Activated naive CD4-positive, alpha-beta T cell treated with anti-CD3 and anti-CD28 coated beads, Interleukin-2, amount 50 U/mL, for 24 hours (primary cell): ENCODE data around the gene CLCNKB.

ENCODE experiments used
- H3K27ac Mint-ChIP-seq: one replicate; pipeline ENCODE4 v1.8.0; 2021; ENCODE audit warnings: mild to moderate bottlenecking, mixed read lengths
- H3K27me3 Mint-ChIP-seq: one replicate; pipeline ENCODE4 v1.8.0; 2021; ENCODE audit warnings: mixed read lengths
- H3K36me3 Mint-ChIP-seq: one replicate; pipeline ENCODE4 v1.8.0; 2021; ENCODE audit warnings: mixed read lengths
- H3K4me1 Mint-ChIP-seq: one replicate; pipeline ENCODE4 v1.8.0; 2021; ENCODE audit warnings: mixed read lengths
- H3K4me3 Mint-ChIP-seq: one replicate; pipeline ENCODE4 v1.8.0; 2021; ENCODE audit warnings: mild to moderate bottlenecking, mixed read lengths
- H3K9me3 Mint-ChIP-seq: one replicate; pipeline ENCODE4 v1.8.0; 2021; ENCODE audit warnings: mixed read lengths

Gene CLCNKB

GRCh38 chr1:16087733-16088132 is 44.2 kb downstream of the CLCNKB start:
- H3K4me1 Mint-ChIP-seq: no peaks in the 10 kb centered on the region
- no peaks in the 10 kb centered on the region for H3K27me3 Mint-ChIP-seq
- no peaks in the 10 kb centered on the region for H3K9me3 Mint-ChIP-seq
- H3K27ac Mint-ChIP-seq: no peak overlapping the region
- no peaks in the 10 kb centered on the region for H3K36me3 Mint-ChIP-seq
- H3K4me3 Mint-ChIP-seq: no peak overlapping the region

GRCh38 chr1:16088351-16088911 is 44.8 kb downstream of the CLCNKB start:
- no peak overlapping the region for H3K4me3 Mint-ChIP-seq
- no peaks in the 10 kb centered on the region for H3K4me1 Mint-ChIP-seq
- no peaks in the 10 kb centered on the region for H3K36me3 Mint-ChIP-seq
- H3K27ac Mint-ChIP-seq: no peak overlapping the region
- H3K9me3 Mint-ChIP-seq: no peaks in the 10 kb centered on the region
- H3K27me3 Mint-ChIP-seq: no peaks in the 10 kb centered on the region

- no peak overlapping the region for H3K4me3 Mint-ChIP-seq
- no peaks in the 10 kb centered on the region for H3K4me1 Mint-ChIP-seq
- H3K9me3 Mint-ChIP-seq: no peaks in the 10 kb centered on the region
- H3K27ac Mint-ChIP-seq: no peak overlapping the region
- H3K36me3 Mint-ChIP-seq: no peaks in the 10 kb centered on the region
- no peaks in the 10 kb centered on the region for H3K27me3 Mint-ChIP-seq
Measured at GRCh38 chr1:16088996-16089395, 45.4 kb downstream of the CLCNKB start.

- no peaks in the 10 kb centered on the region for H3K27me3 Mint-ChIP-seq
- no peak overlapping the region for H3K27ac Mint-ChIP-seq
- no peaks in the 10 kb centered on the region for H3K4me1 Mint-ChIP-seq
- no peaks in the 10 kb centered on the region for H3K9me3 Mint-ChIP-seq
- no peak overlapping the region for H3K4me3 Mint-ChIP-seq
- no peaks in the 10 kb centered on the region for H3K36me3 Mint-ChIP-seq
Measured at GRCh38 chr1:16090076-16090826, 46.7 kb downstream of the CLCNKB start.

- H3K36me3 Mint-ChIP-seq: no peaks in the 10 kb centered on the region
- no peaks in the 10 kb centered on the region for H3K9me3 Mint-ChIP-seq
- no peak overlapping the region for H3K4me3 Mint-ChIP-seq
- no peaks in the 10 kb centered on the region for H3K27me3 Mint-ChIP-seq
- no peak overlapping the region for H3K27ac Mint-ChIP-seq
- no peaks in the 10 kb centered on the region for H3K4me1 Mint-ChIP-seq
Measured at GRCh38 chr1:16091296-16091695, 47.7 kb downstream of the CLCNKB start.

DNA sequence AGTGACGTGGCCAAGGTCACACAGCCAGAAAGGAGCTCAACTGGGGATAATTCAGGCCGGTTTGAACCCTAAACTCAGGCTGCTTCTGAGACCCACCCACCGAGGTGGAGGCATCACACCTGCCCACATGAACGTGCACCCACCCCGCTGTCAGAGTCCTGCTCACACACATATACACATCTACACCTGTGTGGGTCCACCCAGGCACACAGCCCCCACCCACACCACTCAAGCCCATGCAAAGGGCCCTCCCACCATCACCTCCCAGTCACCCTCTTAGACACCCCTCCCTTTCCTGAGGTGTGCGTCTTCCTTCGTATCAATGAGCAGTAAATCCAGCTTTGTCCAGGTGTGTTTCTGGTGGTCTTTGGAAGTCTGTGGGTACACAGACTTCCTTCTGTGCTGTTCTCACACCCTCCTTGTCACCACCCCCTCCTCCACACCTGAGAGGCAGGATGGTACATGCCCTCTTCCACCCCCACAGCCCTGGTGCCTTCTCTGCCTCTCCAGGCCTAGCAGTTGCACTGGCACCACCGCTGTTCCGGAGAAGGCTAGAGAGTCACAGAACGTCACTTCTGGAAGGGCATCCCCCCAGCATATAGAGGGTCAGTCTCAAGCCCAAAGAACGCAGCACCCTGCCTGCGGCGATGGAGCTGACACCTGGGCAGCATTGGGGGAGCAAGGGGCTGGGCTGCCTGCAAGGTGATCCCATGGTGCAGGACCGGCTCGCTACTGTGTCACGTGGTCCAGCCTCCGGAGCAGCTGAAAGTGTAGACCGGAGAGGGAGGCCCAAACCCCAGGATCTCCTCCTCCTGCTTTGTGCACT is 48.7 kb downstream of the CLCNKB start:
- no peak overlapping the region for H3K4me3 Mint-ChIP-seq
- H3K9me3 Mint-ChIP-seq: no peaks in the 10 kb centered on the region
- H3K27ac Mint-ChIP-seq: no peak overlapping the region
- no peaks in the 10 kb centered on the region for H3K4me1 Mint-ChIP-seq
- no peaks in the 10 kb centered on the region for H3K36me3 Mint-ChIP-seq
- H3K27me3 Mint-ChIP-seq: no peaks in the 10 kb centered on the region

DNA sequence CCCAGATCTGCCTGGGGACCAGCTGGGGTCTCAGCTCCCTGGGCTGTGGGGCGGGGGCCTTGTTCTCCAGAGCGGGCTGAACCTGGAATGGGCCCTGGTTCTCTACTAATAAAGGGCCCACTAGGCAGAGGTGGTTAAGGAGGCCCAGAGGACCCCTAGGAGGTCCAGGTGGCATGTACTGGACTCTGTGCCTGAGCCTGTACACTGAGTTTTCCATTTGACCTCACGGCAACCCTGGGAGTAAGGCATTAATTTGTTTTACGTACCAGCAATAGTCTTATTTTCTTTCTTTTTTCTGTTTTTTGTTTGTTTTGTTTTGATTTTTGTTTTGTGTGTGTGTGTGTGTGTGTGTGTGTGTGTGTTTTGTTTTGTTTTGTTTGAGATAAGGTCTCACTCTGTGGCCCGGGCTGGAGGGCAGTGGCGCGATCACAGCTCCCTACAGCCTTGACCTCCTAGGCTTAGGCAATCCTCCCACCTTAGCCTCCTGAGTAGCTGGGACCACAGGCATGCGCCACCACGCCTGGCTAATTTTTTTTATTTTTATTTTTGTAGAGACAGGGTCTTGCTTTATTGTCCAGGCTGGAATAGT is 49.4 kb downstream of the CLCNKB start:
- Mint-ChIP-seq H3K4me1 (no peaks in the 10 kb centered on the region), H3K27me3 (no peaks in the 10 kb centered on the region), H3K27ac (peak overlapping the region; percentile 57), H3K36me3 (no peaks in the 10 kb centered on the region), H3K9me3 (no peaks in the 10 kb centered on the region), H3K4me3 (no peak overlapping the region)

DNA sequence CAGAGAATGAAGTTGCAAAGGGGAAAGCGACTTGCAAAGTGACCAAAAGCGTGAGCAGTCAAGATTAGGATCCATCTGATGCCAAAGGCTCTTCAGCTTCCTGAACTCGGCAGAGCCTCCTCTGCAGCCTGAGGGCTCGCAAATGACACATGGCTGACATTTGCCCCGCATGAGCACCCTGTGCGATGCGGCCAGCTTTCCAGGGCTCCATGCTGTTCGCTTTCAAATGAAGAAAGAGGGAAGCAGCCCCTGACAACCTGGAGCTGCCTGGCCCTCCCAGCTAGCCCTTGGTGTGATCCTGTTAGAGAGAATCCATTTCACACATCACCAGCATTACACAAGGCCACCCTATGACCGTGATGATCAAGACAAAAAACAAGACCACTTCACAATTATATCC is 50.0 kb downstream of the CLCNKB start:
- Mint-ChIP-seq H3K4me1 (no peaks in the 10 kb centered on the region), H3K9me3 (no peaks in the 10 kb centered on the region), H3K27ac (no peak overlapping the region)

GRCh38 chr1:16094453-16095158 is 51.0 kb downstream of the CLCNKB start:
- H3K36me3 Mint-ChIP-seq: no peaks in the 10 kb centered on the region
- no peaks in the 10 kb centered on the region for H3K4me1 Mint-ChIP-seq
- no peaks in the 10 kb centered on the region for H3K27me3 Mint-ChIP-seq
- H3K9me3 Mint-ChIP-seq: no peaks in the 10 kb centered on the region
- no peak overlapping the region for H3K4me3 Mint-ChIP-seq
- H3K27ac Mint-ChIP-seq: no peak overlapping the region

More for the DNA sequence above, 50.0 kb downstream of the CLCNKB start:
- no peaks in the 10 kb centered on the region for H3K27me3 Mint-ChIP-seq
- H3K4me3 Mint-ChIP-seq: no peak overlapping the region
- H3K36me3 Mint-ChIP-seq: no peaks in the 10 kb centered on the region

- no peak overlapping the region for H3K27ac Mint-ChIP-seq
- H3K4me1 Mint-ChIP-seq: no peaks in the 10 kb centered on the region
- no peaks in the 10 kb centered on the region for H3K36me3 Mint-ChIP-seq
- no peaks in the 10 kb centered on the region for H3K9me3 Mint-ChIP-seq
- H3K4me3 Mint-ChIP-seq: no peak overlapping the region
- H3K27me3 Mint-ChIP-seq: no peaks in the 10 kb centered on the region
Measured at GRCh38 chr1:16095447-16095846, 51.9 kb downstream of the CLCNKB start.

DNA sequence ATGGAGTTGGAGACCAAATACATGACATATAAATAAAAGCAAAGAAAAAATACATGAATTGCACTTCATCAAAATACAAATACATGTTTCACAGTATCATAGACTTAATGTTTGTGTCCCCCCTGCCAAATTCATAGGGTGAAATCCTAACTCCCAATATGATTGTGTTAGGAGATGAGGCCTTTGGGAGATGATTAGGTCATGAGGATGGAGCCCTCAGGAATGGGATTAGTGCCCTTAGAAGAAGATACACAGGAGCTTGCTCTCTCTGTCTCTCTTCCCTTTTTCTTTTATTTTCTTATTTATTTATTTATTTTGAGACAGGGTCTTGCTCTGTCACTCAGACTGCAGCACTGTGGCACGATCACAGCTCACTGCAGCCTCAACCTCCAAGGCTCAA is 55.8 kb downstream of the CLCNKB start:
- Mint-ChIP-seq H3K27ac (no peak overlapping the region), H3K4me3 (no peak overlapping the region), H3K4me1 (no peaks in the 10 kb centered on the region), H3K9me3 (no peaks in the 10 kb centered on the region), H3K36me3 (no peaks in the 10 kb centered on the region), H3K27me3 (no peaks in the 10 kb centered on the region)

- Mint-ChIP-seq H3K9me3 (no peaks in the 10 kb centered on the region), H3K27ac (no peak overlapping the region), H3K4me3 (no peak overlapping the region), H3K4me1 (no peaks in the 10 kb centered on the region), H3K36me3 (no peaks in the 10 kb centered on the region), H3K27me3 (no peaks in the 10 kb centered on the region)
Measured at GRCh38 chr1:16101623-16102022, 58.0 kb downstream of the CLCNKB start.
